GM12865 (cell line): ENCODE results near the gene APCDD1.

Experiments
- DNase-seq: peaks from one replicate; pipeline ENCODE4 v3.0.0; 2010; ENCODE audit warnings: low read depth
- H3K4me3 ChIP-seq: 2 replicates; pipeline ENCODE4 v1.5.1; 2011; ENCODE audit warnings: mild to moderate bottlenecking, low read depth, low read length, control low read depth
- CTCF ChIP-seq: IDR thresholded peaks from 2 replicates; pipeline ENCODE4 v1.5.1; 2011; ENCODE audit warnings: low read length, control low read depth, low read depth, inconsistent platforms; ENCODE audit not compliant: insufficient read depth; ENCODE audit errors: missing control alignments

APCDD1 gene

GRCh38 chr18:10442551-10442971, 11.9 kb upstream of the APCDD1 start:
- no peak for DNase-seq
- no peak overlapping the region for H3K4me3 ChIP-seq

GRCh38 chr18:10443001-10443400, 11.4 kb upstream of the APCDD1 start:
- H3K4me3 ChIP-seq: no peak overlapping the region
- no peak for TF ChIP-seq CTCF
- no peak for DNase-seq

More at GRCh38 chr18:10442551-10442971, 11.9 kb upstream of the APCDD1 start:
- no peak for TF ChIP-seq CTCF

- H3K4me3 ChIP-seq: no peak overlapping the region
- TF ChIP-seq CTCF: no peak
- DNase-seq: no peak
Measured at GRCh38 chr18:10444314-10445006, 10.0 kb upstream of the APCDD1 start.

GRCh38 chr18:10449396-10449795, 5.0 kb upstream of the APCDD1 start:
- no peak for TF ChIP-seq CTCF

GRCh38 chr18:10450986-10451385, 3.4 kb upstream of the APCDD1 start:
- H3K4me3 ChIP-seq: no peak overlapping the region
- TF ChIP-seq CTCF: no peak
- no peak for DNase-seq

More at GRCh38 chr18:10449396-10449795, 5.0 kb upstream of the APCDD1 start:
- DNase-seq: no peak
- no peak overlapping the region for H3K4me3 ChIP-seq

GRCh38 chr18:10453261-10453805, 1.1 kb upstream of the APCDD1 start:
- no peak for TF ChIP-seq CTCF
- no peak overlapping the region for H3K4me3 ChIP-seq
- no peak for DNase-seq
